ENCODE data around the gene RHOG. TPM values are rescaled to one million over a fixed set of nuclear protein-coding genes. Genes with fewer than 3 reads are reported as not detected.

Gene RHOG
- total RNA-seq, 1 experiment from 2014 or later, result 50.9 TPM

Other genes with a start within 250 kb of the RHOG start
- 0.31 TPM in 1 of 2 replicates, not detected in the other for gene ART5, start 199.0 kb downstream of the RHOG start, total RNA-seq (2014; rRNA removed; shearing (Covaris generic))
- not detected in 2 replicates for gene ART1, start 195.8 kb downstream of the RHOG start, total RNA-seq (2014; rRNA removed; shearing (Covaris generic))
- gene CHRNA10, start 169.6 kb downstream of the RHOG start, total RNA-seq (2014; rRNA removed; shearing (Covaris generic)), result 0.28 and 2.0 TPM in 2 replicates
- gene NUP98, start 43.4 kb downstream of the RHOG start, total RNA-seq (2014; rRNA removed; shearing (Covaris generic)), result 96.6 and 104 TPM in 2 replicates
- gene PGAP2, start 32.4 kb downstream of the RHOG start, total RNA-seq (2014; rRNA removed; shearing (Covaris generic)), result 15.4 and 16.6 TPM in 2 replicates
- gene STIM1, start 14.7 kb upstream of the RHOG start, total RNA-seq (2014; rRNA removed; shearing (Covaris generic)), result 23.6 and 27.1 TPM in 2 replicates